GM12872 (cell line): Measurements from ENCODE around the gene TBKBP1.

ENCODE experiments used
- TF ChIP-seq, protein P1 (sequence below): IDR thresholded peaks from 3 replicates; pipeline ENCODE4 v1.5.1; 2011; ENCODE audit warnings: low read depth, mild to moderate bottlenecking, low read length, moderate library complexity; ENCODE audit not compliant: insufficient read depth

Gene TBKBP1

DNA sequence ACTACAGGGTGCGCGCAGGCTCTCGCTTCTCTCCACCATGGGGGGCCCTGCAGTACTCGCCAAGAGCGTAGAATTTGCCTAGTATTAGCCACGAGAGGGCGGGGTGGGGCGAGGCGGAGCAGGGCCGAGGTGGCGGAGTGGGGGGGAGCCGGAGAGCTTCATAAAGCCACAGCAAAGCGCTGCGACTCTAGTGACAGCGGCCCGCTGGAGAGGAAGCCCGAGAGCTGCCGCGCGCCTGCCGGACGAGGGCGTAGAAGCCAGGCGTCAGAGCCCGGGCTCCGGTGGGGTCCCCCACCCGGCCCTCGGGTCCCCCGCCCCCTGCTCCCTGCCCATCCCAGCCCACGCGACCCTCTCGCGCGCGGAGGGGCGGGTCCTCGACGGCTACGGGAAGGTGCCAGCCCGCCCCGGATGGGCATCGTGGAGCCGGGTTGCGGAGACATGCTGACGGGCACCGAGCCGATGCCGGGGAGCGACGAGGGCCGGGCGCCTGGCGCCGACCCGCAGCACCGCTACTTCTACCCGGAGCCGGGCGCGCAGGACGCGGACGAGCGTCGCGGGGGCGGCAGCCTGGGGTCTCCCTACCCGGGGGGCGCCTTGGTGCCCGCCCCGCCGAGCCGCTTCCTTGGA, 39.2 kb downstream of the TBKBP1 start, which contains the start of gene TBX21:
TSS of gene TBX21 (plus strand) at position 190 of the 627 bp plus-strand sequence. CDS start at position 409, 219 bp downstream.
- TF ChIP-seq, protein P1, sequence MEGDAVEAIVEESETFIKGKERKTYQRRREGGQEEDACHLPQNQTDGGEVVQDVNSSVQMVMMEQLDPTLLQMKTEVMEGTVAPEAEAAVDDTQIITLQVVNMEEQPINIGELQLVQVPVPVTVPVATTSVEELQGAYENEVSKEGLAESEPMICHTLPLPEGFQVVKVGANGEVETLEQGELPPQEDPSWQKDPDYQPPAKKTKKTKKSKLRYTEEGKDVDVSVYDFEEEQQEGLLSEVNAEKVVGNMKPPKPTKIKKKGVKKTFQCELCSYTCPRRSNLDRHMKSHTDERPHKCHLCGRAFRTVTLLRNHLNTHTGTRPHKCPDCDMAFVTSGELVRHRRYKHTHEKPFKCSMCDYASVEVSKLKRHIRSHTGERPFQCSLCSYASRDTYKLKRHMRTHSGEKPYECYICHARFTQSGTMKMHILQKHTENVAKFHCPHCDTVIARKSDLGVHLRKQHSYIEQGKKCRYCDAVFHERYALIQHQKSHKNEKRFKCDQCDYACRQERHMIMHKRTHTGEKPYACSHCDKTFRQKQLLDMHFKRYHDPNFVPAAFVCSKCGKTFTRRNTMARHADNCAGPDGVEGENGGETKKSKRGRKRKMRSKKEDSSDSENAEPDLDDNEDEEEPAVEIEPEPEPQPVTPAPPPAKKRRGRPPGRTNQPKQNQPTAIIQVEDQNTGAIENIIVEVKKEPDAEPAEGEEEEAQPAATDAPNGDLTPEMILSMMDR = peak; percentile 41

DNA sequence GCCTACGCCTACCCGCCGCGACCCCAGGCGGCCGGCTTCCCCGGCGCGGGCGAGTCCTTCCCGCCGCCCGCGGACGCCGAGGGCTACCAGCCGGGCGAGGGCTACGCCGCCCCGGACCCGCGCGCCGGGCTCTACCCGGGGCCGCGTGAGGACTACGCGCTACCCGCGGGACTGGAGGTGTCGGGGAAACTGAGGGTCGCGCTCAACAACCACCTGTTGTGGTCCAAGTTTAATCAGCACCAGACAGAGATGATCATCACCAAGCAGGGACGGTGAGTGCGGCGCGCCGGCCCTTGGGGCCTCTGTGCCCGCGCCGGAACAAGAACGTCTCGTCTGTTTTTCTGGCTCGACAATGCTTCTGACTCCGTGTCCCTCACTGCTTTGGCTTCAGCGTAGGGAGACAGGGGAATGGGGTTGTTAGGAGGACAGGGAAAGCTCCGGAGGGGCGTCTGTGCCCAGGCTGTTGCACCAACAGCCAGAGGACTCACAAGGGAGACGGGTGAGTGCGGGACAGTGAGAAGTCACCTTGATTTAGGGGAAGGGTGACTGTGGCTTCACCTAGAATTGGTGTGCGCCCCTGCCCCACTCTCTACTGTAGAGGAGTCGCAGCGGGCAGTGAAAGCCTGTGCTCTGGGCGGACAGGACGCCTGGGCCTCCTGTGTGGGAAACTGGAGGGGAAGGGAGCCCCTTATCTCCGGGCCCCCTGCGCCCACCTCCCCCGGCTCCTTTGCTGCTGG, 39.9 kb downstream of the TBKBP1 start:
- TF ChIP-seq, protein P1 = no peak

DNA sequence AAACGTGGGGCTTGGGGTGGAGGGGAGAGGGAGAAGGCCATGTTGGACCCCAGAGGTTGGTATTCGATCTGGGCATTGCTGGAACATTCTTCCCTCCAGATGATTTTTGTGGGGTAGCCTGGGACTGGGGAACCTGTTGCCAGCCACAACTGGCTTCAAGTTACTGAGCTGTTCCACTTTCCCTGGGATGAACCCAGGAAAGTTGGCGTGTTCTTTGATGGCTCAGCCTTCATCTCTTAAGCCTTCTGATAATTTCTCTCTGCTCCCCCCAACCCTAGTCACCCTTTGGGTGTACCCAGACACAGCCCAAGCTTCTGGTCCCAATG, 41.1 kb downstream of the TBKBP1 start:
- TF ChIP-seq, protein P1 = no peak

DNA sequence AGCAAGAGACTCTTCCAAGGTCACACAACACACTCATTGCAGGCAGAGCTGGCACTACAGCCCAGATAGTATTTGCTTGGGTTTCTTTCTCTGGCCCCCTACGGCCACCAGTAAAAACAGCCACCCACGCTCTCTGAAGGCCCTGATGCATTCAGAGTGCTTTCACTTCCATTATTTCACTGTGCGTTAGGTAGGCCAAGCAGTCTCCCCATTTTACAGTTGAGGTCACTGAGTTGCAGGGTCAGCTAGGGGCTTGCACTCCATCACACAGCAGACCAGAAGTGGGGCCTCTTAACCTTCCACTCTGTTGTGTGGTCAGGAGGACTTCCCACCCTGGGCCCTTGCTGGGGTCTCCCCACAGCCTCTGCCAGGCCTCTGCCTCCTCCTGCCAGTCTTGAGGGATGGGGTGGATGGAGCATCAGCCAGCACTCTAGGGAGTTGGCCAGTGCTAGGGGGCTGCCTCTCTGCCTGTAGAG, 41.6 kb downstream of the TBKBP1 start:
- TF ChIP-seq, protein P1 = no peak; the same call in 2 of the 3 replicates

DNA sequence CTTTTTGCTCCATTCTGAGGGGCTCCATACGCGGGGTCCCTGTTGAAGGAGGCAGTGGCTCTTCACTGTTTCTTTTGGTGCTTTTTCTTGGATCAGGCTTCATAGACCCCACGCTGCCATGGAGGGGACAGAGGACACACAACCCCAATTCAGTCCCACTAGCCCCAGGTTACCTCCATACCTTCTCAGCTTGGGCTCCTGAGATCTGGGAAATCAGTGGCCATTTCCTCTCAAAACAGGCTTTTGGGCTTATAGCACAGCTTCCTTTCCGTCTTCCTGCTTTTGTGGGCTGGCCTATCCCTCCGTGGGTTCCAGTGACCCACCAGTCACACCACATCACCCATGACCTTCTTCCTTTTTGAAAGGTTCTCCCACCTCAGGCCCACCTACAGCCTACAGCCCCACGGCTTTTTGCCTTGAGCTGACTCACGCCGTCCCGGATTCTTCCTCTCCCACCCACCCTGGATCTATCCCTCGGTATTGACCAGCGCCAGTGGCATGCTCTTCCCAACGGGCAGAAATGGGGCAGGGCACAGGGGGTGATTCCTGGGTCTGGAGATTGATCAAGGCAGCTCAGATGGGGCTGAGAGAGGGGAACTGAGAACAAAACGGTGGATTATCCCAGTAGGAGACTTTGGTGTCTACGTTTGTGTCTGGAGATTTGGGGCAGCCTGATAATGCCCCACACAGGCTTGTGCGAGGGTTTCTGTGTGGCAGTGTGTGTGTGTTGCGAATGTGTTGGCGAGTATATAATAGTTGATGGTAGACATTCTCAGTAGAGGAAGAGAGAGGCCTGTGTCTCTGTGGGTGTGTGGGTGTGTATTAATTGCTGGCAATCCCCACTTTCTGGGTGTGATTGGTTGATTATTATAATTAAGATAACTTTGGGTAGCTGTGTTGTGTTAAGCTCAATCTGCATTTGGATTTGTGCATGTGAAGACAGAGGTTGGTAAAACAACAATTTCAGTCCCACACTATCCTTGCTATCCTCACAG, 42.8 kb downstream of the TBKBP1 start:
- TF ChIP-seq, protein P1 = no peak

DNA sequence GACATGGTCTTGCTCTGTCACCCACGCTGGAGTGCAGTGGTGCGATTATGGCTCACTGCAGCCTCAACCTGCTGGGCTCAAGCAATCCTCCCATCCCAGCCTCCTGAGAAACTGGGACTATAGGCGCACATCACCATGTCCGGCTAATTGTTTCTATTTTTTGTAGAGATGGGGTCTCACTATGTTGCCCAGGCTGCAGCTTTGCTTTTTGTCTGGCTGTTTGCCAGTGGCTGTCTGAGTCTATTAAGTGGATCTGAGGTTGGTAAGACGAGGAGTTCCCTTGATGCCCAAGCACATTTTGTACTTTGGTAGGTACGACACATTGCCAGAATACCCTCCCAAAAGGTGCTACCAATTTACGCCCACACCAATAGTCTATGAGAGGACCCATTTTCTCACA, 44.2 kb downstream of the TBKBP1 start:
- TF ChIP-seq, protein P1 = no peak

DNA sequence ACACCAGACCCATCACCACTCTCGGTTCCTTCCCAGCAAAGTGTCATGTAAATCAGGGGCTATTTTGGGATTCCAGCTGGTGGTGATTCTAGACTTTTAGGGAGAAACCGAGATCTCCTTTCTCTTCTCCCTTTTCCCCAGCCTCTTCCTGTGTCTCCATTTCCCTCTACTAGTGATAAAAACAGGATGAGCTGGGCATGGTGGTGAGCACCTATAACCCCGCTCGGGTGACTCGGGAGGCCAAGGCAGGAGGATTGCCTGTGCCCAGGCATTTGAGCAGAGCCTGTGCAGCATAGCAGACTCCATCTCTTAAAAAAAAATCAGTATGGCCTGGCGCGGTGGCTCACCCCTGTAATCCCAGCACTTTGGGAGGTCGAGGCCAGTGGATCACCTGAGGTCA, 45.2 kb downstream of the TBKBP1 start:
- TF ChIP-seq, protein P1 = no peak
